NCI-H1105 treated with DMSO at 0.1 percent for 48 hours (cell line): ENCODE results near the gene OR5L2.
"Not testable (repeated sequence)": the region's sequence is repeated elsewhere in the genome, so short reads cannot be mapped to it uniquely, and the experiment has no call there.

Source experiments
- DNase-seq: peaks from one replicate; lab custom pipeline; 2025; lab: John Stamatoyannopoulos, UW

The OR5L2 gene

GRCh38 chr11:55826919-55827318 is at the start of gene OR5L2:
OR5L2 (plus strand) TSS chr11:55827219; CDS start chr11:55827219, 0 bp downstream.
- DNase-seq, result no peak

GRCh38 chr11:55791606-55792005 is 35.4 kb upstream of the OR5L2 start:
- no peak for DNase-seq

- no peak for DNase-seq
Observed at GRCh38 chr11:55793321-55793720, 33.7 kb upstream of the OR5L2 start.

DNA sequence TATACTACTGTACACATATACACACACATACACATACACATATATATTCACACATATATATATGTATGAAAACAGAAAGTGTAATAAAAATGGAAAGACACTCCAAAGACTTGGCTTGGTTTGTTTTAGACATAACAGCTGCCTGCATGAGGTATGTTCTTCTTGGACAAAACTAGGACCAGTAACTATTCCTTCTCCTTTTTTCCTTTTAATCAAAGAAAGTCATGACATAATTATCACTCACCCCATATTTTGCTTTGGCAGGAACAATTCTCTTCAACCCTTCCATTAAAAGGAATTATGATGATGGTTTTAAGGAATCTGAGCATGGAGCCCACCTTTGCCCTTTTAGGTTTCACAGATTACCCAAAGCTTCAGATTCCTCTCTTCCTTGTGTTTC is 31.8 kb upstream of the OR5L2 start, which contains the start of gene OR5D14:
OR5D14 (plus strand) TSS at position 301 of the 400 bp plus-strand sequence; CDS start at position 301, 0 bp downstream.
- DNase-seq, result no peak

DNA sequence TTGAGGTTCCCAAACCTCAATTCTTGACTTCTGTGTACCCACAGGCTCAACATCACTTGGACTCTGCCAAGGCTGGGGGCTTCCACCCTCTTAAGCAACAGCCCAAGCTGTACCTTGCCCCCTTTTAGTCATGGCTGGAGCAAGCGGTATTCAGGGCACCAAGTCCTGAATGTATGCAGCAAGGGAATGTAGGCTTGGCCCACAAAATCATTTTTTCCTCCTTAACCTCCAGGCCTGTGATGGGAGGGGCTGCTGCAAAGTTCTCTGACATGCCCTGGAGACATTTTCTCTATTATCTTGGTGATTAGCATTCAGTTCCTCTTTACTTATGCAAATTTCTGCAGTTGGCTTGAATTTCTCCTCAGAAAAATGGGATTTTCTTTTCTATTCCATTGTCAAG is 20.8 kb upstream of the OR5L2 start:
- DNase-seq, result no peak

- no peak for DNase-seq
Observed at GRCh38 chr11:55811067-55811466, 16.0 kb upstream of the OR5L2 start, which contains the start of gene OR5L1. OR5L1 (plus strand) TSS chr11:55811367; CDS start chr11:55811467, 100 bp downstream.

DNA sequence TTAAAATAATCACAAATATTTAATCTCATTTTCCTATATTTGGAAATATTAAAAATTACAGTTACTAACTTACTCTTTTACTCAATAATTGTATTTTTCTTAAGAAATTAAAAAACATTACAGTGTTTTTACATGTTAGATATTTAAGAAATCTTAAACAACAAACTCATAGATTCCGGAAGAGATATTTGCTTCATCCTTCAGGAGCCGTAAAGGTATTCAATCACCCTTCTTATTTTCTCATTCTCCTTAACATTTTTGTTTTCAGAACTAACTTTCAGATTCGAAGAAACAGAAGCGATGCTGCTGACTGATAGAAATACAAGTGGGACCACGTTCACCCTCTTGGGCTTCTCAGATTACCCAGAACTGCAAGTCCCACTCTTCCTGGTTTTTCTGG is 7.7 kb upstream of the OR5L2 start, which contains the start of gene OR5D18:
OR5D18 (plus strand) TSS at position 301 of the 400 bp plus-strand sequence; CDS start at position 301, 0 bp downstream.
- no peak for DNase-seq

- DNase-seq, result no peak
Observed at GRCh38 chr11:55838452-55838851, 11.4 kb downstream of the OR5L2 start, which contains the start of gene OR5D16. OR5D16 (plus strand) TSS chr11:55838752; CDS start chr11:55838752, 0 bp downstream.

DNA sequence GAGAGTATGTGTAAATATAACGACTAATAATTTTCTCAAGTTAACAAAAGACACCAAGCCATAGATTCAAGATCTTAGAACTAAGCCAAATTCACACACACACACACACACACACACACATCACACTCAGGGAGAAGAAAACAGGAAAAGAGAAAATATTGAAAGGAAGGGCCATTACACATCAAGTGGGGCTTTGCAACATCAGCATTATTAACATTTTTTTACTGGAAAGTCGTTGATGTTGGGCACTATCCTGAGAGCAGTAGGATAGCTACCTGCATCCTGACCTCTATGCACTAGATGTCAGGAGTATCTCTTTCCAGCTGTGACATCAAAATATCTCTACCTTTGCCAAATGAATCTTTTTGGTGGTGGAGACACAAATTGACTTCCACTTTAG is 20.4 kb downstream of the OR5L2 start:
- DNase-seq, result no peak

DNA sequence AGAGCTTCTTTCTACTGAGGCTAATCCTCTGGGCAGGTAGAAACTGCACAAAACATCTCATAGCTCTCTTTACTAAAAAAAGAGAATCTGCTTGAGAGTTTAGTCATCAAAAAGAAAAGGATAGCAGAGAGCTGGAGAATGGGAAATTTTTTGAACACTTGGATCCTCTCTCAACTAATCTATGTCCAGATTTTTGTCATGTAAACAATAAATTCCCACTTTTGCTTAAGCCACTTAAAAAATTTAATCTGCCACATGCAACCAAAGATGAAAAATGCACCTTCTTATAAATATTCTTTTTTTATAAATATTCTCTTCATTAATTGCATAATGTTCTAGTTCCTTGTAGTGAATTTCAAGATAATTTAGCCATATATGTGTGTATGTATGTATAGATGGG is 22.0 kb downstream of the OR5L2 start:
- no peak for DNase-seq

GRCh38 chr11:55852141-55852540 is 25.1 kb downstream of the OR5L2 start:
- DNase-seq, result no peak

GRCh38 chr11:55854704-55855103 is 27.7 kb downstream of the OR5L2 start:
- no peak for DNase-seq

DNA sequence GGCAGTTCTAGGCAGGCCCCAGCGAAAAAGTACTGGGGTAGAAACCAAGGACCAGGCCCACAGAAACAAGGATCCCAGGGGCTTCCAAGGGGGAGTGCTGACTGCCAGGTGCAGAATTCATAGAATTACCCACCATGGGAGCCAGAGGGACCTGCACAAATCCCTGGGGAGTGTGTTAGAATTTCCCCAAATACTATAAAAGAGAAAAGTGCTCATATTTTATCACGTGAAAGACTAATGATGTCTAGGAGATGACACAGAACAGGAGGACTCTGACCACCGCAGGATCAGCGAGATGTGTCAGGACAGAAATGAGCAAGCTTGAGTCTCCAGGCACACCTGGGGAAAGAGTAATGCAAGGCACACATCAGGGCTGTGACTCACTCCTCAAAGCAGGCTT is 40.3 kb downstream of the OR5L2 start:
- not testable (repeated sequence) for DNase-seq

DNA sequence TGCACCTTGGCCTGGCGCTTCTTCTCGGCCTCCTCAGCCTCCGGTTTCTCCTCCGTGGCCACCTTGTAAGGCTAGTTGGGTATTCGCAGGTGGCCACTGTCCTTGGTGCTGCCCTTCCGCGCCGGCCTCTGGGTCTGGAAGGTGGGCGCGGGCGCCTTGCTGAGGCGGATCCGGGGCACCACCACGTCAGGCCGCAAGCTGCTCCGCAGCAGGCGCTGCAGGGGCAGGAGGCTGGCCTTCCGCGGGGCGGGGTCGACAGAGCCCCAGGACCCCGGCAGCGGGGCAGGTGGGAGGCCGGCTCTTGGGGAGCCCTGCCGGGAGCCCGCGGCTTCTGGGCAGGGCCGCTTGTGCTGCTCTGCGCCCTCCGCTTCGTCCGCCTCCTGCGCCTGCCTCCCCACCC is 45.7 kb downstream of the OR5L2 start:
- DNase-seq, result not testable (repeated sequence)

GRCh38 chr11:55873146-55873545 is 46.1 kb downstream of the OR5L2 start:
- not testable (repeated sequence) for DNase-seq
